WTC11 (cell line): ENCODE measurements around the gene SLC8A1. TPM values are rescaled to one million over a fixed set of nuclear protein-coding genes. Genes with fewer than 3 reads are reported as not detected.

Source experiments
- ATAC-seq: fragments of 200-7000 bp; cut with Tn5 transposase; 2 replicates; pipeline ENCODE4 v1.10.0; 2021; ENCODE audit warnings: mild to moderate bottlenecking, moderate library complexity
- CTCF ChIA-PET: fragments of 300-600 bp; sonication (Branson Sonifier 250); formaldehyde crosslinking; loops from one replicate; lab custom pipeline; 2021; ENCODE audit warnings: antibody characterized with exemption; lab: Charles Lee
- POLR2A ChIA-PET: fragments of 350-600 bp; sonication (Branson Sonifier 250); formaldehyde crosslinking; loops from one replicate; lab custom pipeline; 2021; ENCODE audit warnings: antibody characterized with exemption; lab: Charles Lee
- DNase-seq: peaks from one replicate; pipeline ENCODE4 v3.0.0; 2021; ENCODE audit warnings: low spot score
- H3K27ac Mint-ChIP-seq: 2 replicates; pipeline ENCODE4 v1.8.0; 2021; ENCODE audit warnings: mixed read lengths
- H3K27me3 Mint-ChIP-seq: 2 replicates; pipeline ENCODE4 v1.8.0; 2021; ENCODE audit warnings: low read depth, mild to moderate bottlenecking, moderate library complexity, mixed read lengths
- H3K36me3 Mint-ChIP-seq: 2 replicates; pipeline ENCODE4 v1.8.0; 2021; ENCODE audit warnings: mixed read lengths
- H3K4me1 Mint-ChIP-seq: 2 replicates; pipeline ENCODE4 v1.8.0; 2022; ENCODE audit warnings: mixed read lengths
- H3K4me3 Mint-ChIP-seq: 2 replicates; pipeline ENCODE4 v1.8.0; 2021; ENCODE audit warnings: mild to moderate bottlenecking, moderate library complexity, mixed read lengths
- H3K9me3 Mint-ChIP-seq: 2 replicates; pipeline ENCODE4 v1.8.0; 2021; ENCODE audit warnings: mixed read lengths
- AFF4 ChIP-seq: sonication (generic); formaldehyde crosslinking; IDR thresholded peaks from 2 replicates; pipeline ENCODE4 v1.8.1; 2023; ENCODE audit warnings: mild to moderate bottlenecking, missing genetic modification reagents, borderline replicate concordance
- ARID4B ChIP-seq: sonication (generic); formaldehyde crosslinking; IDR thresholded peaks from 2 replicates; pipeline ENCODE4 v1.8.0; 2023; ENCODE audit warnings: missing genetic modification reagents, mild to moderate bottlenecking, borderline replicate concordance
- ATF6 ChIP-seq: sonication (generic); formaldehyde crosslinking; IDR thresholded peaks from 2 replicates; pipeline ENCODE4 v1.8.1; 2023; ENCODE audit warnings: mild to moderate bottlenecking, missing genetic modification reagents
- CREM ChIP-seq: sonication (generic); formaldehyde crosslinking; IDR thresholded peaks from 2 replicates; pipeline ENCODE4 v1.8.1; 2022; ENCODE audit warnings: mild to moderate bottlenecking, missing genetic modification reagents, moderate library complexity
- EMX1 ChIP-seq: fragments of 250-450 bp; sonication (Bioruptor Pico); IDR thresholded peaks from 2 replicates; pipeline ENCODE4 v1.8.0; 2021; ENCODE audit warnings: mild to moderate bottlenecking
- FOXJ3 ChIP-seq: sonication (generic); formaldehyde crosslinking; IDR thresholded peaks from 2 replicates; pipeline ENCODE4 v1.9.0; 2021; ENCODE audit warnings: missing genetic modification reagents, mild to moderate bottlenecking, borderline replicate concordance
- HMGA2 ChIP-seq: fragments of 250-450 bp; sonication (Bioruptor Pico); IDR thresholded peaks from 2 replicates; pipeline ENCODE4 v1.4.0; 2021; ENCODE audit warnings: mild to moderate bottlenecking, moderate library complexity
- HMGXB4 ChIP-seq: sonication (generic); formaldehyde crosslinking; IDR thresholded peaks from 2 replicates; pipeline ENCODE4 v1.8.1; 2023; ENCODE audit warnings: mild to moderate bottlenecking, moderate library complexity, missing genetic modification reagents
- JUN ChIP-seq: sonication (generic); formaldehyde crosslinking; IDR thresholded peaks from 2 replicates; pipeline ENCODE4 v1.8.0; 2023; ENCODE audit warnings: mild to moderate bottlenecking, missing genetic modification reagents
- KAT7 ChIP-seq: sonication (generic); formaldehyde crosslinking; IDR thresholded peaks from 2 replicates; pipeline ENCODE4 v1.8.1; 2023; ENCODE audit warnings: missing genetic modification reagents, mild to moderate bottlenecking, borderline replicate concordance
- MAX ChIP-seq: sonication (generic); formaldehyde crosslinking; IDR thresholded peaks from 2 replicates; pipeline ENCODE4 v1.8.0; 2022; ENCODE audit warnings: mild to moderate bottlenecking, missing genetic modification reagents
- MXD4 ChIP-seq: fragments of 250-450 bp; sonication (Bioruptor Pico); IDR thresholded peaks from 2 replicates; pipeline ENCODE4 v1.8.0; 2021; ENCODE audit warnings: mild to moderate bottlenecking, moderate library complexity, borderline replicate concordance
- MYBL2 ChIP-seq: sonication (generic); formaldehyde crosslinking; IDR thresholded peaks from 2 replicates; pipeline ENCODE4 v1.8.1; 2023; ENCODE audit warnings: mild to moderate bottlenecking, moderate library complexity, missing genetic modification reagents
- NFATC4 ChIP-seq: fragments of 250-450 bp; sonication (Bioruptor Pico); IDR thresholded peaks from 2 replicates; pipeline ENCODE4 v1.9.0; 2021; ENCODE audit warnings: mild to moderate bottlenecking
- NR1H2 ChIP-seq: sonication (generic); formaldehyde crosslinking; IDR thresholded peaks from 2 replicates; pipeline ENCODE4 v1.9.0; 2021; ENCODE audit warnings: mild to moderate bottlenecking, moderate library complexity, missing genetic modification reagents
- NR3C1 ChIP-seq: sonication (generic); formaldehyde crosslinking; conservative IDR thresholded peaks from 2 replicates; pipeline ENCODE4 v1.8.1; 2023; ENCODE audit warnings: low read depth, mild to moderate bottlenecking, missing genetic modification reagents
- OVOL2 ChIP-seq: fragments of 250-450 bp; sonication (Bioruptor Pico); IDR thresholded peaks from 2 replicates; pipeline ENCODE4 v1.9.0; 2021; ENCODE audit warnings: mild to moderate bottlenecking, borderline replicate concordance
- SMAD3 ChIP-seq: sonication (generic); formaldehyde crosslinking; IDR thresholded peaks from 2 replicates; pipeline ENCODE4 v1.8.0; 2022; ENCODE audit warnings: missing genetic modification reagents, mild to moderate bottlenecking, borderline replicate concordance
- SMAD4 ChIP-seq: sonication (generic); formaldehyde crosslinking; IDR thresholded peaks from 2 replicates; pipeline ENCODE4 v1.8.0; 2022; ENCODE audit warnings: mild to moderate bottlenecking, missing genetic modification reagents
- SP1 ChIP-seq: sonication (generic); formaldehyde crosslinking; conservative IDR thresholded peaks from 2 replicates; pipeline ENCODE4 v1.8.1; 2022; ENCODE audit warnings: missing genetic modification reagents
- TCF7 ChIP-seq: sonication (generic); formaldehyde crosslinking; IDR thresholded peaks from 2 replicates; pipeline ENCODE4 v1.8.0; 2022; ENCODE audit warnings: mild to moderate bottlenecking, low read depth, missing genetic modification reagents, moderate library complexity
- TEAD1 ChIP-seq: sonication (generic); formaldehyde crosslinking; IDR thresholded peaks from 2 replicates; pipeline ENCODE4 v1.8.0; 2022; ENCODE audit warnings: mild to moderate bottlenecking, missing genetic modification reagents
- ZBTB21 ChIP-seq: sonication (generic); formaldehyde crosslinking; IDR thresholded peaks from 2 replicates; pipeline ENCODE4 v1.8.1; 2023; ENCODE audit warnings: mild to moderate bottlenecking, missing genetic modification reagents, borderline replicate concordance
- ZNF121 ChIP-seq: sonication (generic); formaldehyde crosslinking; IDR thresholded peaks from 2 replicates; pipeline ENCODE4 v1.8.0; 2023; ENCODE audit warnings: missing genetic modification reagents
- total RNA-seq: library from RNA; stranded (reverse); gene quantifications from 3 replicates; pipeline ENCODE4 v1.2.3, GENCODE V29; 2021

SLC8A1 gene
- total RNA-seq, 1 experiment from 2014 or later, result 2.6 TPM

- Mint-ChIP-seq H3K9me3 (no peaks in the 10 kb centered on the region), H3K4me1 (peaks cover 36% of the 10 kb centered on the region), H3K36me3 (no peaks in the 10 kb centered on the region), H3K4me3 (no peak overlapping the region), H3K27me3 (no peaks in the 10 kb centered on the region), H3K27ac (no peak overlapping the region)
- DNase-seq (no peak), ATAC-seq (no peak)
- ChIA-PET POLR2A (no interaction called here), CTCF (interaction anchor here (0.5 to 1.5 kb wide), 3 partner anchors 31 to 737 kb away, joined by 3 to 4 read pairs (median 4); no protein-coding TSS in a partner anchor)
- no peak for TF ChIP-seq TCF7 (CRISPR knock-in tag)
- TF ChIP-seq NR3C1 (CRISPR knock-in tag), result no peak
- no peak for TF ChIP-seq TEAD1 (CRISPR knock-in tag)
- no peak for TF ChIP-seq NFATC4 (CRISPR knock-in tag)
- no peak for TF ChIP-seq JUN (CRISPR knock-in tag)
These were observed 350.7 kb downstream of the SLC8A1 start for GRCh38 chr2:40101131-40101575.

- DNase-seq, result no peak
- Mint-ChIP-seq H3K27me3 (no peaks in the 10 kb centered on the region), H3K4me3 (no peak overlapping the region), H3K36me3 (no peaks in the 10 kb centered on the region), H3K27ac (no peak overlapping the region), H3K4me1 (peaks cover 36% of the 10 kb centered on the region), H3K9me3 (no peaks in the 10 kb centered on the region)
- POLR2A ChIA-PET, result no interaction called here
- no peak for ATAC-seq
- CTCF ChIA-PET, result interaction anchor here (0.6 to 1.5 kb wide), 2 partner anchors 31 to 187 kb away, joined by 3 to 4 read pairs; no protein-coding TSS in a partner anchor
- no peak for TF ChIP-seq EMX1 (CRISPR knock-in tag)
- no peak for TF ChIP-seq MXD4 (CRISPR knock-in tag)
- TF ChIP-seq SP1 (CRISPR knock-in tag), result no peak
- no peak for TF ChIP-seq FOXJ3
- no peak for TF ChIP-seq MAX (CRISPR knock-in tag)
- no peak for TF ChIP-seq ZBTB21 (CRISPR knock-in tag)
- TF ChIP-seq SMAD3 (CRISPR knock-in tag), result no peak
- no peak for TF ChIP-seq ZNF121 (CRISPR knock-in tag)
- TF ChIP-seq HMGA2, result no peak
- no peak for TF ChIP-seq OVOL2 (CRISPR knock-in tag)
- TF ChIP-seq HMGXB4, result no peak
- no peak for TF ChIP-seq ATF6 (CRISPR knock-in tag)
- no peak for TF ChIP-seq NR1H2 (CRISPR knock-in tag)
- no peak for TF ChIP-seq CREM (CRISPR knock-in tag)
- no peak for TF ChIP-seq KAT7 (CRISPR knock-in tag)
- no peak for TF ChIP-seq ARID4B (CRISPR knock-in tag)
- no peak for TF ChIP-seq SMAD4 (CRISPR knock-in tag)
- TF ChIP-seq MYBL2 (CRISPR knock-in tag), result no peak
- TF ChIP-seq AFF4 (CRISPR knock-in tag), result no peak
These were observed 351.2 kb downstream of the SLC8A1 start for GRCh38 chr2:40100676-40101075.
